Measurements from ENCODE around the gene ARHGAP19.
A peak's percentile ranks its signal among the peaks of the same experiment; 100 is the strongest.
"Not testable (repeated sequence)": the region's sequence is repeated elsewhere in the genome, so short reads cannot be mapped to it uniquely, and the experiment has no call there.

ARHGAP19 gene

GRCh38 chr10:97297556-97298222 lies 5.3 kb upstream of the ARHGAP19 start:
- TF ChIP-seq CTCF (IDR thresholded peaks at IDR 0.05; ENCODE audit: low read depth, low read length), result no peak
- H3K4me3 ChIP-seq (ENCODE audit: low read depth, low read length), result no peak overlapping the region

GRCh38 chr10:97292862-97293198 lies 393 bp upstream of the ARHGAP19 start:
- no peak for TF ChIP-seq CTCF (IDR thresholded peaks at IDR 0.05; ENCODE audit: low read depth, low read length)
- H3K4me3 ChIP-seq (ENCODE audit: low read depth, low read length), result no peak overlapping the region

GRCh38 chr10:97291357-97292096 lies 910 bp downstream of the ARHGAP19 start:
- TF ChIP-seq CTCF (IDR thresholded peaks at IDR 0.05; ENCODE audit: low read depth, low read length), result no peak
- H3K4me3 ChIP-seq (ENCODE audit: low read depth, low read length), result peak overlapping the region; percentile 67

- peak overlapping the region; percentile 67 for H3K4me3 ChIP-seq (ENCODE audit: low read depth, low read length)
These were observed 1.7 kb downstream of the ARHGAP19 start for GRCh38 chr10:97290576-97291356.

GRCh38 chr10:97290076-97290475 lies 2.4 kb downstream of the ARHGAP19 start:
- not testable (repeated sequence) for H3K4me3 ChIP-seq (ENCODE audit: low read depth, low read length)

- TF ChIP-seq CTCF (IDR thresholded peaks at IDR 0.05; ENCODE audit: low read depth, low read length), result no peak
- H3K4me3 ChIP-seq (ENCODE audit: low read depth, low read length), result no peak overlapping the region
These were observed 11.7 kb downstream of the ARHGAP19 start for GRCh38 chr10:97280783-97281182.

GRCh38 chr10:97279121-97279815 lies 13.2 kb downstream of the ARHGAP19 start:
- no peak for TF ChIP-seq CTCF (IDR thresholded peaks at IDR 0.05; ENCODE audit: low read depth, low read length)
- no peak overlapping the region for H3K4me3 ChIP-seq (ENCODE audit: low read depth, low read length)

All from WI38 (cell line).